Lung (tissue), 12 donors: ENCODE measurements around the gene MAML3. TPM values are rescaled to one million over a fixed set of nuclear protein-coding genes. Genes with fewer than 3 reads are reported as not detected.

ENCODE experiments used
- ATAC-seq: fragments of 200-7000 bp; cut with Tn5 transposase; one replicate; pipeline ENCODE4 v1.9.1; 2020; ENCODE audit warnings: moderate number of reproducible peaks; ENCODE audit not compliant: insufficient read depth, low FRiP score
- DNase-seq, 3 donors: peaks; one replicate each; pipeline ENCODE4 v3.0.0-alpha.2; 2013 to 2017
- H3K27ac ChIP-seq, 2 donors: one replicate each; pipeline ENCODE4 v1.5.1; 2013; ENCODE audit warnings: mild to moderate bottlenecking in 2 of 2, moderate library complexity in 2 of 2, control low read depth in 1 of 2, inconsistent platforms in 1 of 2, low read depth in 1 of 2, low read length in 1 of 2
- H3K27me3 ChIP-seq, 3 donors: one replicate each; pipeline ENCODE4 v1.5.1; 2013; ENCODE audit warnings: low read length in 2 of 3; ENCODE audit not compliant: control insufficient read depth in 3 of 3, insufficient read depth in 3 of 3
- H3K36me3 ChIP-seq, 4 donors: one replicate each; pipeline ENCODE4 v1.5.1; 2013; ENCODE audit warnings: low read length in 4 of 4, mild to moderate bottlenecking in 1 of 4, moderate library complexity in 1 of 4; ENCODE audit not compliant: control insufficient read depth in 4 of 4, insufficient read depth in 4 of 4
- H3K4me1 ChIP-seq, 5 donors: one replicate each; pipeline ENCODE4 v1.5.1; 2013; ENCODE audit warnings: low read length in 5 of 5, mild to moderate bottlenecking in 2 of 5, moderate library complexity in 1 of 5; ENCODE audit not compliant: control insufficient read depth in 5 of 5, insufficient read depth in 5 of 5
- H3K4me3 ChIP-seq: one replicate; pipeline ENCODE4 v1.5.1; 2013; ENCODE audit warnings: mild to moderate bottlenecking, control low read depth, moderate library complexity
- H3K9ac ChIP-seq, 2 donors: one replicate each; pipeline ENCODE4 v1.5.1; 2013; ENCODE audit warnings: low read length in 2 of 2, control low read depth in 1 of 2; ENCODE audit not compliant: insufficient read depth in 1 of 2
- H3K9me3 ChIP-seq, 4 donors: one replicate each; pipeline ENCODE4 v1.5.1; 2013; ENCODE audit warnings: low read length in 3 of 4, mild to moderate bottlenecking in 1 of 4, moderate library complexity in 1 of 4; ENCODE audit not compliant: control insufficient read depth in 4 of 4, insufficient read depth in 3 of 4
- CTCF ChIP-seq: IDR thresholded peaks from 2 replicates; pipeline ENCODE4 v1.5.1; 2012; ENCODE audit warnings: mild to moderate bottlenecking; ENCODE audit errors: control extremely low read depth, extremely low read depth
- WGBS, 2 donors: extraction: QIAGEN DNeasy Blood & Tissue Kit; methylation state at CpG; one replicate each; pipeline ENCODE4 v1.1.7; 2013; 5-methylcytosine and 5-hydroxymethylcytosine counted together
- polyA plus RNA-seq, 2 donors: library from polyadenylated mRNA; stranded (reverse); fragments of 200-250 nt; gene quantifications; one replicate each; pipeline ENCODE4 v1.2.1, GENCODE V29; 2013
- total RNA-seq, 2 donors: library from RNA; depleted of rRNA in 1 of 2; stranded (reverse); fragments of >200 nt in 1 of 2; gene quantifications; one replicate each; pipeline ENCODE4 v1.2.1, GENCODE V29; 2014 to 2021
- donor health status: control.
- donor health status: control.
- donor health status: Bipolar disorder and iron deficiency.
- donor health status: healthy.
- donor health status: DM: yes; HTN: yes; CAD: no.

The MAML3 gene
- total and polyA plus RNA-seq, 4 donors: 3.0 to 16.4 (median 8.5) TPM

- no peaks in the 10 kb centered on the region for H3K27me3 ChIP-seq
- H3K4me3 ChIP-seq: no peak overlapping the region
- no peak overlapping the region for H3K27ac ChIP-seq
- WGBS, 2 donors: 80 to 88% methylated on average over 4 of the region's 4 CpGs
- TF ChIP-seq CTCF: no peak
- H3K9ac ChIP-seq: no peak overlapping the region
- no peaks in the 10 kb centered on the region for H3K36me3 ChIP-seq
- DNase-seq: no peak
- peaks cover 0 to 18% (median 6%) of the 10 kb centered on the region in 5 donors for H3K4me1 ChIP-seq
- ATAC-seq: no peak
- no peaks in the 10 kb centered on the region for H3K9me3 ChIP-seq
These were observed 292.5 kb downstream of the MAML3 start for GRCh38 chr4:139861471-139861870.

- 94 to 96% methylated on average over 9 of the region's 9 CpGs for WGBS, 2 donors
- Histone ChIP-seq H3K9me3 (no peaks in the 10 kb centered on the region), H3K27ac (no peak overlapping the region), H3K36me3 (no peaks in the 10 kb centered on the region), H3K9ac (no peak overlapping the region), H3K4me1 (peaks cover 0 to 20% (median 0%) of the 10 kb centered on the region in 5 donors), H3K27me3 (no peaks in the 10 kb centered on the region), H3K4me3 (no peak overlapping the region)
- ATAC-seq (no peak), DNase-seq (no peak)
- TF ChIP-seq CTCF: no peak
These were observed 293.5 kb downstream of the MAML3 start for GRCh38 chr4:139860435-139861024.

- no peaks in the 10 kb centered on the region for H3K27me3 ChIP-seq
- H3K9me3 ChIP-seq: no peaks in the 10 kb centered on the region
- no peak for DNase-seq
- no peak for ATAC-seq
- no peak for TF ChIP-seq CTCF
- H3K4me3 ChIP-seq: no peak overlapping the region
- 95 to 96% methylated on average over 31 of the region's 31 CpGs for WGBS, 2 donors
- no peak overlapping the region for H3K27ac ChIP-seq
- H3K9ac ChIP-seq: no peak overlapping the region
- H3K4me1 ChIP-seq: peaks cover 0 to 20% (median 0%) of the 10 kb centered on the region in 5 donors
- H3K36me3 ChIP-seq: no peaks in the 10 kb centered on the region
These were observed 294.1 kb downstream of the MAML3 start for GRCh38 chr4:139859876-139860275.
